HG02973 (cell line): ENCODE measurements around the gene ONECUT2.
A peak's percentile ranks its signal among the peaks of the same experiment; 100 is the strongest.
"Not testable (repeated sequence)": the region's sequence is repeated elsewhere in the genome, so short reads cannot be mapped to it uniquely, and the experiment has no call there.

Source experiments
- ATAC-seq: cut with Tn5 transposase; IDR thresholded peaks from one replicate; pipeline ENCODE4 v1.9.1; 2021; ENCODE audit warnings: moderate library complexity; ENCODE audit not compliant: unreplicated experiment

The ONECUT2 gene

DNA sequence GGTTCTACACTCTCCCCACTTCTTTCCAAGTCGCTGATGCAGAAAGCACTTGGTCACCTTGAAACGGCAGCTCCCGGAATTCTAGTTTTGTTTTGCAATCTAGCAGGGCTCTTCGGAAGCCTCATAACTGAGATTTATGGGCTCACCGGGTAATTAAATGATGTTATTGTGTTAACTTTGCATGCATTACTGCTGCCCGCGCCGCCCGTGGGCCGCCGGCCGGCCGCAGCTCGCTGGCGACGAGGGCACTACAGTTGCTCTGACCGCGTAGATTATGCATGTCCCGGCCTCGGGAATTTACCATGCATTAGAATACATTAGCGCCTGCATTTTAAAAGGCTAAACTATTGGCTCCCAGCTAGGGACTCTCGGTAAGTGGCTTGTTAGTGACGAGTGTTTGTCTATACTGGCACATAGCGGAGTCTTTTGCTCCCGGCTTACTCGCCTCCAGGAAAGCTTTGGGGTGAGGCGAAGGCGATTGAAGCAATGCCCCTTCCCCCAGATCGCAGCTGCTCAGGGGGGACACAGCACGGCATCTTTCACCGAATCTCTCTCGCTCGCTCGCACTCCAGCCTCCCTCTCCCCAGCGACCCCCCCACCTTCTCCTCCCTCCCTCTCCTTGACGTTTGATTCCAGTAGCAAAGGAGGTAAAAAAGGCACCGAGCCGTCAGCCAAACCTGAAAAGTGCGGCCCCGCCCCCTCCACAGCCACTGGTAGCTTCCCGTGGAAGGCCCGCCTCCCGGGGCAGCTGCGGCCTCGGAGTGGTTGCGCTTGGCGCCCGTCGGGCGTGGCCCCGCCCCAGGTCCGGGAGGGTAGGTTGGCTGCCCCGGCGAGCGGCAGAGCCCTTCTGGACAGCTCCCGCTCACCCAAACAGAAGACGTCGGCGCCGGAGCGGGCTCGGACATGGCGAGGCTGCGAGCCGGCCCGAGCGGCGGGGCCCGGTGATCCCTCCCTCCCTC, at the start of gene ONECUT2:
Gene ONECUT2 (plus strand): TSS at position 839 of the 959 bp plus-strand sequence. CDS start 343 bp downstream, outside the sequence.
- ATAC-seq: peak; percentile 76

- no peak for ATAC-seq
Observed at GRCh38 chr18:57389271-57389670, 45.9 kb upstream of the ONECUT2 start.

DNA sequence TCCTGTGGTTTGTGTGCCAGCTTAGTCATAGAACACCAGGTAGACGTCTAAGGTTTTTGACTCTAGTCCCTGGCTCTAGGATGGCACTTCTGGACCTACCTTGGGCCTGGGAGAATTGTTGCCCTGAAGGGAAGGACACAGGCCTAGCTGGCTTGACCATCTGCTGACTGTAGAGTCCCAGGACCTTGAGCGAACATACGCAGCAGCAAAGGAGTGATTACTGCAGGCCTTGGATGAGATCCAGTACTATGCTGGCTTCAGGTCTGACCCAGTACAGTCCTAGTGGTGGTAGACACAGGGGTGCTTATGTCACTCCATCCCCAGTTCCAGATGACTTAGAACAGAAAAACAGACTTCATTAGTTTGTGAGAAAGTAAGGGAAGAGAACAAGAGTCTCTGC, 45.1 kb upstream of the ONECUT2 start:
- no peak for ATAC-seq

GRCh38 chr18:57394749-57395148, 40.4 kb upstream of the ONECUT2 start:
- not testable (repeated sequence) for ATAC-seq

DNA sequence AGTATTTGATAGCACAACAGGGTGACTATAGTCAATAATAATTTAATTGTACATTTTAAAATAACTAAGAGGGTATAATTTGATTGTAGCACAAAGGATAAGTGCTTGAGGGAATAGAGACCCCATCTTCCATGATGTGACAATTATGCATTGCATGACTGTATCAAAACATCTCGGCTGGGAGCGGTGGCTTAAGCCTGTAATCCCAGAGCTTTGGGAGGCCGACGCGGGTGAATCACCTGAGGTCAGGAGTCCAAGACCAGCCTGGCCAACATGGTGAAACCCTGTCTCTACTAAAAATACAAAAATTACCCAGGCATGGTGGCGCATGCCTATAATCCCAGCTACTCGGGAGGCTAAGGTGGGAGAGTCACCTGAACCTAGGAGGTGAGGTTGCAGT, 38.3 kb upstream of the ONECUT2 start:
- not testable (repeated sequence) for ATAC-seq

DNA sequence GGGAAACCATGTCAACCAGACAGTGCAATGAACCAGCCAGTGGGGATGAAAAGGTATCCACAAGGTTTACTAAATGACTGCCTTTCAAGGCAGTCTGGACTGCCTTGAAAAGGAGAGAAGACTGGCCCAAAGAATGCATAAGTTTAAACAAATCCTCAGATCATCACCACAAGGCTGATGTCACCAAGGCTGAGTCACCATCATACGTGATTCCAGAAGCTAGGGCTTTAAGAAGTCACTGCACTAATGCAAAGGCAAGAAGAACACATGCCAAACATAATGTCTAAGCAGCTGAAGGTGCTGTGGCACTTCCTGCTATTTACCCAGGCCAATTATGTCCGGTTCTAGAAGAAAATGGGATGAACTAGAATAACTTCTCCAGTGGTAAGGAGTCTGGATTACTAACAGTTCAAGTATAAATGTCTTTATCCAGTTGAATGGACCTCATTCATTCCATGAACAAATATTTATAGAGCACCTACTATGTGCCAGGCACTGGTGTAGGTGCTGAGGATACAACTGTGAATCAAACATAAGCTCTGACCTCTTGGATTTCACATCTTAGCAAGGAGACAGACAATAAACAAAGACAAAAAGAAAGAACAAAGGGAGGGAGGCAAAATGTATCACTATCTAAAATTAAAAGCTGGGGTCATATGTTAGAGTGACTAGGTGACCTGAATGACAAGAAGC, 37.6 kb upstream of the ONECUT2 start:
- ATAC-seq: no peak

DNA sequence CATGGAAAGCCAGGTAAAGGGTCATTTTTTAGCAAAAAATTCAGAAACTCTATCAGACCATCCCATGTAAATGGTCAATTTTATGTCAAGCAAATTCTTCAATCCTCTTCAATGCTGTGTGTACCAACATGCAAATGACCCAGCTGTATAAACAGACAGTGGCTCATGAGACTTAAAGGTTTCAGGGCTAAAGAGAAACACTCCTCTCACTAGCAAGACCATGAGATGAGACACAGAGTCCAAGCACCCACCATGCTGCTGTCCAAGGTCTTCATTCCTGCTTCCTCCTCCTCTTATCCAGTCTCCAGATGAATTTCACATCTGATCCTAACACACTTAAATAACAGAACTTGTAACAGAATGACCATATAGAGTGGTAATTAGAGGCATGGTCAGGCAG, 30.8 kb upstream of the ONECUT2 start:
- no peak for ATAC-seq

GRCh38 chr18:57409650-57410049, 25.5 kb upstream of the ONECUT2 start:
- ATAC-seq: no peak

DNA sequence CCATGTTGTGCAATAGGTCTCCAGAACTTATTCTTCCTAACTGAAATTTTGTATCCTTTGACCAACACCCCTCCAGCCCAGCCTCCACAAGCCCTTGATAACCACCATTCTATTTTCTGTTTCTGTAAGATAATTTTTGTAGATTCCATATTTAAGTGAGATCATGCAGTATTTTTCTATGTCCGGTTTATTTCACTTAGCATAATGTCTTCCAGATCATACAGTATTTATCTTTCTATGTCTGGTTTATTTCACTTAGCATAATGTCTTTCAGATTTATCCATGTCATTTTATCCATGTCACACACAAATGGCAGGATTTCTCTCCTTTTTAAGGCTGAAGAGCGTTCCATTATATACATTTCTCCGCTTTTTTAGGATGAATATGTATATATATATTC, 24.4 kb upstream of the ONECUT2 start:
- ATAC-seq: no peak

GRCh38 chr18:57416542-57416941, 18.6 kb upstream of the ONECUT2 start:
- no peak for ATAC-seq

DNA sequence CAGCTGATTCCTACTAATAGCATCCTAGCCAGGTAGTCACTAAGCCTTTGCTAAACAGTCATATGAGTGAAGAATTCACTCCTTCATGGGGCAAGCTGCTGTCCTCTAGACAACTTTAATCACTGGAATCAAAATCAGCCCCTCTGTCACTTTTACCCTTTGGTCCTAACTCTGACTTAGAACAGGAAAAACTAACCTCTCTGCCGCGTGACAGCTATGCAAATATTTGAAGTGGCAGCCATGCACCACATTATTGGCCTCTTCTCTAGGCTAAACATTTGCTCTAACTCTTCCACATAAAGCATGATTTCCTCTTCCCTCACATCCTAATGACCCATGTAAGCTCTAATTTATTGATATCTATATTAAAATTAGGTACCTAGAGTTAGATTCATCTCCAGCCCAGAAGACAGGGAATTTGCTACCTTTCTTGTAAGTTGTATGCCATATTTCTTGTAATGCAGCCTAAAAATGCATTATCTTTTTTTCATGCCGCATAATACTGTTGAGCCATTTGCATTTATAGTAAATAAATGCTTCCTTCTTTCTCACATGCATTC, 12.8 kb upstream of the ONECUT2 start:
- ATAC-seq: no peak

DNA sequence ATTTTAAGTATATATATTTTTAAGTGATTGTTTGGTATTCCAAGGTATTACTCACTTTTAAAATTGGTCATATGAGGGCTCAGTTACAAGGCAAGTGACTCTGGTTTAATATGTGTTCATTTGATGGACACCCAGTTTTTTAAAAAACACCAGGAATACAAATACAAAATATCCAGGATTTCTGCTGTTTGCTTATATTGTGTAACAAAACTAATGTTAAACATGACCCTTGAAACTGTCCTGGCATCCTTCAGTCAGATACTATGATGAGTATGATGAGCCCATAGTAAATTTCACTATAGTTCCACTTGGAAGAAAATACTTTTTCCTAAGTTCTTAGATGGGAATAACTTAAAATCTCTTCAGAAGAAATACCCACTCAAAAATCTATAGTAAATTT, 11.4 kb upstream of the ONECUT2 start:
- ATAC-seq: no peak

- ATAC-seq: no peak
Observed at GRCh38 chr18:57425096-57425495, 10.1 kb upstream of the ONECUT2 start.

DNA sequence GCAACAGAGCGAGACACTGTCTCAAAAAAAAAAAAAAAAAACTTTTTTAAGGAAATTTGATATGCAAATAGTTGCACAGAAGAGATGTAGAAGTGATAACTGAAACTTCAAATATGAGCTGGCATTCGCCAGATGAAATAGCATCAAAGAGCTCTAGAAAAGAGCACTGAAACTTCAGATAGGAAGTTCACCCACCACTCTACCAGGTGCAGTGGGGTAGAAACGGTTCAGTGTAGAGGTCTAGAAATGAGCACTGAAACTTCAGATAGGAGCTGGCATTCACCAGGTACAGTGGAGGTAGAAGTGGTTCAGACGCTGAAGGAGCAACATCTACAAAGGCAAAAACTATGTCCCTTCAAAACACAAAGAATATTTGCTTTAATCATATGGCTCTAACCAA, 9.0 kb upstream of the ONECUT2 start:
- no peak for ATAC-seq

GRCh38 chr18:57427429-57428201, 7.6 kb upstream of the ONECUT2 start:
- no peak for ATAC-seq

- ATAC-seq: no peak
Observed at GRCh38 chr18:57428221-57429150, 6.7 kb upstream of the ONECUT2 start.

- ATAC-seq: no peak
Observed at GRCh38 chr18:57429167-57430078, 5.8 kb upstream of the ONECUT2 start.

DNA sequence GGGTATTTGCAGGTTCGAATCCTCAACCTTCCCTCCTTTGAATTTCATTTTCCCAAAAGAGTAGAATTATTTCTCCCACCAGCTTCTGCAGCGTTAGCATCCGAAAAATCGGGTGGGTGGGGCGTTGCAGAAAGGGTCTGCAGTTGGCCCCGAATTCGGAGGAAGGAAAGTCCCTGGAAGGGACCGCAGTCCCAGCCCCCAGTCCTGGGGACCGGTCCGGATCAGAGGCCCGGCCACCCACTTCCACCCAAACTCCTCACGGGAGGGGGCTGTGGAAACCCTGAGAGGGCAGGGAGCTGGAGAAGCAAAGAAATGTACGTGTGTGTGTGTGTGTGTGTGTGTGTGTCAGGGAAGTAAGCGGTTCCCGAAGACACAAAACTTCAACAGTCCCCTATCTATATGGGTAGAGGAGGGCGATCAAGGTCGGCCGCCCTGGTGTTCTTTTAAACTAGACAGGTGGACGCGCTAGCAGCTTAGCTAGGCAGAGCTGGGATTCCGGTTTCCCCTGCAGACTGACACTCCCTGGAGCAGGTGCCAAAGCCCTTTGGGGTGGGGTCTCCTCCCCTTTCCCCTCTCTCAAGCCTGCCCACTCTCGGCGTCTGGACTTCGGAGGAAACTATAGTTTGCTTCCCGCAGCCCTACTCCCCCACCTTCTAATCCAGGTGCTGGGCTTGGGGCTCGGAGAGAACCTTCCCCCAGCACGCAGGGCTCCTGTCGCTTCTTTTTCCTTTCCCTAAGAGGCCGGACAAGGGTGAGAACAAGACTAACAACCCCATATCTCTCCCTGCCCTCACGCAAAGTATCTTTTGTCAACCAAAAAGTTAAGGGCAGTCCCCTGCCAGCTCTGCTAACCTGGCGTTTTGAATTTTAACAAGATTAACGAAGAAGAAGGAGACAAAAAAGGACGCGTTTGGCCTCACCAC, 4.8 kb upstream of the ONECUT2 start:
- no peak for ATAC-seq
